ENCODE data around the gene FITM2.

The FITM2 gene

DNA sequence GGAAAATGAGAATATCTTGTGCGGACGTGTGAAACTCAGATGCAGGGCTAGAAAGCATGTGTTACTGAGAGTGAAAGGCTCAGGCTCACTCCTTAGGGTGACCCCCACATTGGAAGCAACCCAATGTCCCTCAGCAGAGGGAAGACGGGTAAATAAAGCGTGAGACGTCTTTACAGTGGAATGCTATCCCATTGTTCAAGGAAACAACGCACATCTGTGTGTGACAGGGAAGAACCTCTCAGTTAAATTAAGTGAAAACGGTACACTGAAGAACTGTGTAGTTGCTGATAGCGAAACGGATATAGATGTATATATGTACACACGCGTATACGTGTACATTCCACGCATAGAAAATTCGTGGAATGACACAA is 45.3 kb upstream of the FITM2 start:
- no peak for DNase-seq (ENCODE audit: low read depth)
- TF ChIP-seq, protein P1, sequence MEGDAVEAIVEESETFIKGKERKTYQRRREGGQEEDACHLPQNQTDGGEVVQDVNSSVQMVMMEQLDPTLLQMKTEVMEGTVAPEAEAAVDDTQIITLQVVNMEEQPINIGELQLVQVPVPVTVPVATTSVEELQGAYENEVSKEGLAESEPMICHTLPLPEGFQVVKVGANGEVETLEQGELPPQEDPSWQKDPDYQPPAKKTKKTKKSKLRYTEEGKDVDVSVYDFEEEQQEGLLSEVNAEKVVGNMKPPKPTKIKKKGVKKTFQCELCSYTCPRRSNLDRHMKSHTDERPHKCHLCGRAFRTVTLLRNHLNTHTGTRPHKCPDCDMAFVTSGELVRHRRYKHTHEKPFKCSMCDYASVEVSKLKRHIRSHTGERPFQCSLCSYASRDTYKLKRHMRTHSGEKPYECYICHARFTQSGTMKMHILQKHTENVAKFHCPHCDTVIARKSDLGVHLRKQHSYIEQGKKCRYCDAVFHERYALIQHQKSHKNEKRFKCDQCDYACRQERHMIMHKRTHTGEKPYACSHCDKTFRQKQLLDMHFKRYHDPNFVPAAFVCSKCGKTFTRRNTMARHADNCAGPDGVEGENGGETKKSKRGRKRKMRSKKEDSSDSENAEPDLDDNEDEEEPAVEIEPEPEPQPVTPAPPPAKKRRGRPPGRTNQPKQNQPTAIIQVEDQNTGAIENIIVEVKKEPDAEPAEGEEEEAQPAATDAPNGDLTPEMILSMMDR (IDR thresholded peaks at IDR 0.05; ENCODE audit: low read depth, low read length): no peak
- TF ChIP-seq, protein P2, sequence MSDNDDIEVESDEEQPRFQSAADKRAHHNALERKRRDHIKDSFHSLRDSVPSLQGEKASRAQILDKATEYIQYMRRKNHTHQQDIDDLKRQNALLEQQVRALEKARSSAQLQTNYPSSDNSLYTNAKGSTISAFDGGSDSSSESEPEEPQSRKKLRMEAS (IDR thresholded peaks at IDR 0.05; ENCODE audit: low read depth, low read length): no peak
- TF ChIP-seq POLR2A (IDR thresholded peaks at IDR 0.05; ENCODE audit: extremely low read depth, insufficient read length): no peak
- no peak for TF ChIP-seq MYC (IDR thresholded peaks at IDR 0.05; ENCODE audit: low read depth, low read length)
- no peak overlapping the region for H3K4me3 ChIP-seq (ENCODE audit: low read depth, low read length)

DNA sequence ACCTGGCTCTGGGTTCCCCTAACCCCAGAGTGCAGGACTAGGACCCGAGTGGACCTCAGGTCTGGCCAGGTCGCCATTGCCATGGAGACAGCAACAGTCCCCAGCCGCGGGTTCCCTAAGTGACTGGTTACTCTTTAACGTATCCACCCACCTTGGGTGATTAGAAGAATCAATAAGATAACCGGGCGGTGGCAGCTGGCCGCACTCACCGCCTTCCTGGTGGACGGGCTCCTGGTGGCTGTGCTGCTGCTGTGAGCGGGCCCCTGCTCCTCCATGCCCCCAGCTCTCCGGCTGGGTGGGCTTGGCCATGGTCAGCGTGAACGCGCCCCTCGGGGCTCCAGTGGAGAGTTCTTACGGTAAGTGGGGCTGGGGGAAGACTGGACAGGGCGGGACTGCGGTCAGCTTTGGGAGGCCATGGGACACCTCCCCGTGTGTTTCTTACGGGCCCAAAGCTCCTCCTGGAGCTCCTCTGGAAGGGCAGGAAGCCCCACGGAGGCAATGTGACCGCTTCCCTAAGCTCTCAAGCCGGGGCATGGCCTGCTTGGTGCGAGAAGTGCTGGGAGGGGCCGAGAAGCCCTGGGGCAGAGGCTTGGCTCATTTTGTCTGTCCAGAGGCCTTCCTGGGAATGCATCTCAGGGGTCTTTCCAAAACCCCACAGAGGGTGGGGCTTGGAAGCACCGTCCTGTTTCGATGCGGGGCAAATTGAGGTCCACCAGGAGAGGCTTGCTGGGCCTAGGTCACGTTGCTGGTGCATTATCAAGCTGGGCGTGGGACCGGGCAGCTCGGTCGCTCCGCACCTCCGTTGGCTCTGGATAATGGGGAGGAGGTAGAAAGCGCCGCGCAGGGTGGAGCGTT is 44.7 kb upstream of the FITM2 start, which contains the start of gene HNF4A:
Gene HNF4A (plus strand): TSS at position 202 of the 855 bp plus-strand sequence. CDS start 106 bp downstream, at position 308.
- TF ChIP-seq, protein P1 (IDR thresholded peaks at IDR 0.05; ENCODE audit: low read depth, low read length): no peak
- TF ChIP-seq, protein P2 (IDR thresholded peaks at IDR 0.05; ENCODE audit: low read depth, low read length): no peak
- TF ChIP-seq POLR2A (IDR thresholded peaks at IDR 0.05; ENCODE audit: extremely low read depth, insufficient read length) (no peak), MYC (IDR thresholded peaks at IDR 0.05; ENCODE audit: low read depth, low read length) (no peak)
- no peak for DNase-seq (ENCODE audit: low read depth)
- no peak within 1 kb of the TSS for H3K4me3 ChIP-seq (ENCODE audit: low read depth, low read length)

DNA sequence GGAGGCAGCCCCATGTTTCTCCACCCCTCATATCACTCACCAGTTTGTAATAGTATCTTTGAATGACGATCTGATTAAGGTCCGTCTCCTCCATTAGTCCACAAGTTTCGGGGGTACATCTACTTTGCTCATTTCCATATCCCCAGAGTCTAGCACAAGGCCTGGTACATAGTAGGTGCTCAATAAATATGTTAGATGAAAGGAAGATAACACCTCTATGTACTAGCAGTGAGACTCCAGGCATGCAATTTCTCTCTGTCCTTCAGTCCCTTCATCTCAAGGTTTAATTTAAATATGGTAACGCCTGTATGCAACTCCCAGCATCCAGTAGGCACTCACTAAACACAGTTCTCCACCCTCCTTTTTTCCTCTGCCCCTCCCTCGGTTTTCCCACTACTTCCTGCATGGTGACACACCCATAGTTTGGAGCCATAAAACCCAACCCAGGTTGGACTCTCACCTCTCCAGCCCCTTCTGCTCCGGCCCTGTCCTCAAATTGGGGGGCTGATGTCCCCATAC is 44.0 kb upstream of the FITM2 start:
- TF ChIP-seq MYC (IDR thresholded peaks at IDR 0.05; ENCODE audit: low read depth, low read length) (no peak), POLR2A (IDR thresholded peaks at IDR 0.05; ENCODE audit: extremely low read depth, insufficient read length) (no peak)
- TF ChIP-seq, protein P1 (IDR thresholded peaks at IDR 0.05; ENCODE audit: low read depth, low read length): no peak
- TF ChIP-seq, protein P2 (IDR thresholded peaks at IDR 0.05; ENCODE audit: low read depth, low read length): no peak
- no peak overlapping the region for H3K4me3 ChIP-seq (ENCODE audit: low read depth, low read length)
- DNase-seq (ENCODE audit: low read depth): no peak

DNA sequence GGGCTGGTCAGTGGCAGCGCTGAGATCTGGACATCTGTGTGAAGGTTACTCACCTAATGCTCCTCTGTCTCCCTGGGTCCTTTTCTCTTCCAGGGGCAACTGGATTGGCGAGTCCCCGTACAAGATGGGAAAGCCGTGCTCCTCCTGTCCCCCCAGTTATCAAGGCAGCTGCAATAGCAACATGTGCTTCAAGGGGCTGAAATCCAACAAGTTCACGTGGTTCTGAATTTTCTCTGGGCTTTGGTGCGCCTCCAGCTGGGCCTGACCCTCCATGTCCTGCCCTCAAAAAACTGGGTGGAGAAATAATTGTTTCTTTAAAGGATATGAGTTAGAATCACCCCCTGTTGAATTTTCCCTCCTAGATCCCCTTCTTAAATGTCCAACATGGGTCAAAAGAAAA is 39.6 kb upstream of the FITM2 start:
- no peak for DNase-seq (ENCODE audit: low read depth)
- TF ChIP-seq POLR2A (IDR thresholded peaks at IDR 0.05; ENCODE audit: extremely low read depth, insufficient read length) (no peak), MYC (IDR thresholded peaks at IDR 0.05; ENCODE audit: low read depth, low read length) (no peak)
- TF ChIP-seq, protein P1 (IDR thresholded peaks at IDR 0.05; ENCODE audit: low read depth, low read length): no peak
- TF ChIP-seq, protein P2 (IDR thresholded peaks at IDR 0.05; ENCODE audit: low read depth, low read length): no peak
- H3K4me3 ChIP-seq (ENCODE audit: low read depth, low read length): no peak overlapping the region

DNA sequence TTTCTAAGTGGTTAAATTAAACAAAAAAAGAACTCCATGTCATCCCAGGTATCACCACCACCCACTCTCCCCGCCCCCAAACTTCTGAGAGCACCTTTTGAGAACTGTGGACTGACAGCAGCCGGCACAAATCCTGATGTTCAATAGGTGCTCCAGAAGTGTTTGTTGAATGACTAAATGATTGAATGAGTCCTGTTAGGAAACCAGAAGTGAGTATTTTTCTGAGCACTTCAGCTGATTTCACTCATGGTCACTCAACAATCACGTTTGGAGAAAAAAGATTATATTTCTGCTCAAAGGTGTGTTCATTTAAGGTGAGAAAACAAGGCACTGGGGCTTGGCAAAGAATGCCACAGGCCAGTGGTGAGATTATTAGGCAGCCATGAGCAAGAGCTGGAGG is 38.3 kb upstream of the FITM2 start:
- TF ChIP-seq, protein P1 (IDR thresholded peaks at IDR 0.05; ENCODE audit: low read depth, low read length): no peak
- TF ChIP-seq POLR2A (IDR thresholded peaks at IDR 0.05; ENCODE audit: extremely low read depth, insufficient read length) (no peak), MYC (IDR thresholded peaks at IDR 0.05; ENCODE audit: low read depth, low read length) (no peak)
- TF ChIP-seq, protein P2 (IDR thresholded peaks at IDR 0.05; ENCODE audit: low read depth, low read length): no peak
- H3K4me3 ChIP-seq (ENCODE audit: low read depth, low read length): no peak overlapping the region
- DNase-seq (ENCODE audit: low read depth): no peak

All from NB4 (cell line).